IMR-90 (cell line): ENCODE measurements around the gene MMP25. TPM values are rescaled to one million over a fixed set of nuclear protein-coding genes. Genes with fewer than 3 reads are reported as not detected.

Experiments
- ATAC-seq: fragments of 200-7000 bp; cut with Tn5 transposase; 2 replicates; pipeline ENCODE4 v1.9.1; 2020; ENCODE audit warnings: low read depth, mild to moderate bottlenecking, moderate library complexity
- BruUV-seq: library from RNA; stranded (reverse); fragments of 400-500 nt; replicated peaks from 2 replicates; lab custom pipeline; 2021; lab: Mats Ljungman, UMichigan
- CTCF ChIA-PET: fragments of 300-600 bp; formaldehyde crosslinking; extraction: SDS; loops from one replicate; lab custom pipeline; 2021; ENCODE audit warnings: antibody characterized with exemption; lab: Yijun Ruan, JAX
- POLR2A ChIA-PET: fragments of 300-600 bp; sonication (Branson Sonifier 250); formaldehyde crosslinking; loops from one replicate; lab custom pipeline; 2022; ENCODE audit warnings: antibody characterized with exemption; ENCODE audit not compliant: unreplicated experiment; lab: Charles Lee
- DNase-seq: peaks from one replicate; pipeline ENCODE4 v3.0.0; 2013
- H2AFZ ChIP-seq: replicated peaks from 2 replicates; pipeline ENCODE3; 2013; ENCODE audit warnings: low read length, mild to moderate bottlenecking; ENCODE audit not compliant: poor library complexity
- H2AK5ac ChIP-seq: 2 replicates; pipeline ENCODE4 v1.6.1; 2013; ENCODE audit warnings: low read depth, low read length, inconsistent platforms
- H2AK9ac ChIP-seq: replicated peaks from 2 replicates; pipeline ENCODE3; 2013; ENCODE audit warnings: mild to moderate bottlenecking, low read depth, low read length, moderate library complexity; ENCODE audit not compliant: poor library complexity
- H2BK120ac ChIP-seq: 2 replicates; pipeline ENCODE4 v1.6.1; 2013; ENCODE audit warnings: low read depth, low read length, inconsistent platforms
- H2BK15ac ChIP-seq: 3 replicates; pipeline ENCODE4 v1.6.1; 2013; ENCODE audit warnings: low read depth, low read length, inconsistent platforms
- H2BK20ac ChIP-seq: 2 replicates; pipeline ENCODE4 v1.6.1; 2013; ENCODE audit warnings: low read depth, mild to moderate bottlenecking, inconsistent platforms, low read length, moderate library complexity
- H2BK5ac ChIP-seq: 2 replicates; pipeline ENCODE4 v1.6.1; 2013; ENCODE audit warnings: mild to moderate bottlenecking, low read depth, low read length, inconsistent platforms; ENCODE audit not compliant: poor library complexity, severe bottlenecking
- H3K14ac ChIP-seq: replicated peaks from 2 replicates; pipeline ENCODE4 v1.6.1; 2013; ENCODE audit warnings: low read depth, low read length, inconsistent platforms
- H3K18ac ChIP-seq: 2 replicates; pipeline ENCODE4 v1.6.1; 2013; ENCODE audit warnings: low read depth, low read length, control low read depth
- H3K23ac ChIP-seq: 2 replicates; pipeline ENCODE4 v1.6.1; 2013; ENCODE audit warnings: low read depth, low read length, inconsistent platforms
- H3K27ac ChIP-seq: 2 replicates; pipeline ENCODE4 v1.5.1; 2013; ENCODE audit warnings: mild to moderate bottlenecking, control low read depth, low read length; ENCODE audit not compliant: insufficient read depth
- H3K27me3 ChIP-seq: 2 replicates; pipeline ENCODE4 v1.6.1; 2013; ENCODE audit warnings: low read length; ENCODE audit not compliant: control insufficient read depth, insufficient read depth
- H3K36me3 ChIP-seq: 2 replicates; pipeline ENCODE4 v1.6.1; 2013; ENCODE audit warnings: low read length, mixed read lengths; ENCODE audit not compliant: control insufficient read depth, insufficient read depth
- H3K4ac ChIP-seq: 2 replicates; pipeline ENCODE4 v1.6.1; 2013; ENCODE audit warnings: low read depth, low read length, inconsistent platforms
- H3K4me1 ChIP-seq: 2 replicates; pipeline ENCODE4 v1.6.1; 2013; ENCODE audit warnings: low read length, mixed read lengths; ENCODE audit not compliant: control insufficient read depth, insufficient read depth
- H3K4me2 ChIP-seq: 2 replicates; pipeline ENCODE4 v1.6.1; 2013; ENCODE audit warnings: low read depth, mild to moderate bottlenecking, control low read depth, low read length, moderate library complexity
- H3K4me3 ChIP-seq: 2 replicates; pipeline ENCODE4 v1.5.1; 2013; ENCODE audit warnings: low read depth, mild to moderate bottlenecking, control low read depth, low read length, moderate library complexity; ENCODE audit not compliant: insufficient read depth
- H3K56ac ChIP-seq: 2 replicates; pipeline ENCODE4 v1.6.1; 2013; ENCODE audit warnings: low read length, inconsistent platforms; ENCODE audit not compliant: insufficient read depth; ENCODE audit errors: extremely low read depth
- H3K79me1 ChIP-seq, 2 experiments: 2 replicates each; pipeline ENCODE4 v1.6.1; 2013; ENCODE audit warnings: low read length in 2 of 2, inconsistent platforms in 1 of 2, low read depth in 1 of 2
- H3K9ac ChIP-seq: 2 replicates; pipeline ENCODE4 v1.6.1; 2013; ENCODE audit warnings: low read depth, low read length, control low read depth
- H3K9me1 ChIP-seq: 2 replicates; pipeline ENCODE4 v1.6.1; 2013; ENCODE audit warnings: low read length, inconsistent platforms; ENCODE audit not compliant: insufficient read depth
- H3K9me3 ChIP-seq: 2 replicates; pipeline ENCODE4 v1.6.1; 2013; ENCODE audit warnings: low read length; ENCODE audit not compliant: control insufficient read depth, insufficient read depth
- H4K20me1 ChIP-seq: 2 replicates; pipeline ENCODE4 v1.6.1; 2013; ENCODE audit warnings: low read length, inconsistent platforms; ENCODE audit not compliant: insufficient read depth
- H4K5ac ChIP-seq: 2 replicates; pipeline ENCODE4 v1.6.1; 2013; ENCODE audit warnings: mild to moderate bottlenecking, low read depth, low read length, control low read depth
- H4K8ac ChIP-seq, 2 experiments: 2 replicates each; pipeline ENCODE4 v1.6.1; 2013; ENCODE audit warnings: low read depth in 2 of 2, low read length in 2 of 2, control low read depth in 1 of 2, inconsistent platforms in 1 of 2
- H4K91ac ChIP-seq: 2 replicates; pipeline ENCODE4 v1.6.1; 2013; ENCODE audit warnings: low read depth, low read length, inconsistent platforms; ENCODE audit not compliant: insufficient read depth
- BHLHE40 ChIP-seq: fragments of 150-350 bp; IDR thresholded peaks from 2 replicates; pipeline ENCODE4 v1.6.1; 2016; ENCODE audit warnings: mild to moderate bottlenecking, low read depth, low read length
- CEBPB ChIP-seq: IDR thresholded peaks from 2 replicates; pipeline ENCODE4 v1.6.1; 2012; ENCODE audit warnings: low read depth, low read length, improper control_type of control experiment
- CHD1 ChIP-seq: IDR thresholded peaks from 2 replicates; pipeline ENCODE4 v1.6.1; 2012; ENCODE audit warnings: low read depth, low read length, improper control_type of control experiment
- FOS ChIP-seq: fragments of 150-350 bp; IDR thresholded peaks from 2 replicates; pipeline ENCODE4 v1.6.1; 2016; ENCODE audit warnings: low read depth, low read length
- MAFK ChIP-seq: IDR thresholded peaks from 2 replicates; pipeline ENCODE4 v1.6.1; 2012; ENCODE audit warnings: low read depth, low read length, improper control_type of control experiment
- MAZ ChIP-seq: IDR thresholded peaks from 2 replicates; pipeline ENCODE4 v1.6.1; 2012; ENCODE audit warnings: low read depth, mild to moderate bottlenecking, low read length, improper control_type of control experiment, moderate library complexity, borderline replicate concordance
- MXI1 ChIP-seq: IDR thresholded peaks from 2 replicates; pipeline ENCODE4 v1.6.1; 2012; ENCODE audit warnings: low read depth, mild to moderate bottlenecking, low read length, moderate library complexity, borderline replicate concordance
- NFE2L2 ChIP-seq: fragments of 150-350 bp; IDR thresholded peaks from 2 replicates; pipeline ENCODE4 v1.6.1; 2016; ENCODE audit warnings: low read depth, mild to moderate bottlenecking, low read length
- POLR2A ChIP-seq: IDR thresholded peaks from 2 replicates; pipeline ENCODE4 v1.6.1; 2012; ENCODE audit warnings: mild to moderate bottlenecking, low read depth, low read length
- RAD21 ChIP-seq: IDR thresholded peaks from 2 replicates; pipeline ENCODE4 v1.6.1; 2012; ENCODE audit warnings: low read length, improper control_type of control experiment
- RCOR1 ChIP-seq: IDR thresholded peaks from 2 replicates; pipeline ENCODE4 v1.6.1; 2012; ENCODE audit warnings: mild to moderate bottlenecking, low read length, improper control_type of control experiment; ENCODE audit not compliant: insufficient replicate concordance
- RFX5 ChIP-seq: IDR thresholded peaks from 2 replicates; pipeline ENCODE4 v1.8.0; 2012; ENCODE audit warnings: low read depth, mild to moderate bottlenecking, low read length, moderate library complexity
- SMC3 ChIP-seq: fragments of 150-350 bp; IDR thresholded peaks from 2 replicates; pipeline ENCODE4 v1.6.1; 2016; ENCODE audit warnings: low read depth, mild to moderate bottlenecking, antibody characterized with exemption, low read length, moderate library complexity
- USF2 ChIP-seq: fragments of 150-350 bp; IDR thresholded peaks from 2 replicates; pipeline ENCODE4 v1.6.1; 2017; ENCODE audit warnings: mild to moderate bottlenecking, antibody characterized with exemption, low read length, low read depth
- WGBS, 2 experiments: methylation state at CpG; one replicate each; pipeline versions ENCODE4 v1.1.5 to v1.1.7; 2013; ENCODE audit warnings: missing lambda C conversion rate in 2 of 2; ENCODE audit not compliant: insufficient read length in 1 of 2; ENCODE audit errors: extremely low coverage in 2 of 2; 5-methylcytosine and 5-hydroxymethylcytosine counted together
- dilution Hi-C: fragments of 300-500 bp; cut with HindIII; formaldehyde crosslinking; loops from one replicate; pipeline ENCODE4 v1.14.3; 2018; ENCODE audit warnings: low sequenced_read_pairs; ENCODE audit not compliant: unreplicated experiment
- in situ Hi-C: fragments of 300-500 bp; cut with MboI; formaldehyde crosslinking; loops from 3 replicates; pipeline ENCODE4 v1.14.3; 2019; ENCODE audit warnings: low sequenced_read_pairs, inconsistent platforms, mixed read lengths
- intact Hi-C: fragments of 100-400 bp; cut with micrococcal nuclease; formaldehyde crosslinking; loops from 2 replicates; pipeline ENCODE4 v1.10.0; 2022
- polyA plus RNA-seq, 3 experiments: library from polyadenylated mRNA; depleted of rRNA; stranded (reverse); fragments of >200 nt; gene quantifications; 2 replicates each; pipeline ENCODE4 v1.2.3, GENCODE V29; 2012; ENCODE audit warnings: low replicate concordance in 1 of 3
- total RNA-seq: library from RNA; depleted of rRNA; stranded (reverse); fragments of >200 nt; gene quantifications from 2 replicates; pipeline ENCODE4 v1.2.3, GENCODE V29; 2012
- TF ChIP-seq, protein P1 (sequence below): conservative IDR thresholded peaks from 2 replicates; pipeline ENCODE4 v1.5.1; 2012; ENCODE audit warnings: mild to moderate bottlenecking, low read depth, low read length, improper control_type of control experiment
- TF ChIP-seq, protein P2 (sequence below): fragments of 150-350 bp; IDR thresholded peaks from 2 replicates; pipeline ENCODE4 v1.6.1; 2016; ENCODE audit warnings: low read depth, mild to moderate bottlenecking, low read length, moderate library complexity, borderline replicate concordance

MMP25 gene
- total and polyA plus RNA-seq, 2 of the 4 experiments (the other 2 are of a cell fraction), result 0.07 TPM; not detected in 1

DNA sequence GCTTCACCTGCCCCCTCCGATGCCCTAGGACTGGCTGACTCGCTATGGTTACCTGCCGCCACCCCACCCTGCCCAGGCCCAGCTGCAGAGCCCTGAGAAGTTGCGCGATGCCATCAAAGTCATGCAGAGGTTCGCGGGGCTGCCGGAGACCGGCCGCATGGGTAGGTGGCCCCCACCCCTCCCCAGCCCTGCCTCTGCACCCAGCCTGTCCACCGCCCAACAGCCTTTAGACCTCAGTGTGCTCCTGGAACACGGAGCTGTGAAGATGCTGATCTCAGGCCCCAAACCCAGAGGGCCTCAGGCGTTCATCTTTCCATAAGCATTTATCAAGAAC is 993 bp downstream of the MMP25 start:
- Histone ChIP-seq H2AFZ (no peak overlapping the region), H3K9me1 (no peaks in the 10 kb centered on the region), H3K4me3 (no peak overlapping the region), H2BK120ac (no peak overlapping the region), H3K36me3 (no peaks in the 10 kb centered on the region), H2BK5ac (no peak overlapping the region), H3K14ac (no peak overlapping the region), H3K4me1 (no peaks in the 10 kb centered on the region; the same call in 1 of the 2 replicates), H3K23ac (no peak overlapping the region), H3K27me3 (peaks cover 67% of the 10 kb centered on the region), H4K5ac (no peak overlapping the region), H2BK20ac (no peak overlapping the region), H3K9ac (no peak overlapping the region), H3K56ac (no peak overlapping the region), H3K18ac (no peak overlapping the region), H3K4me2 (no peak overlapping the region), H3K4ac (no peak overlapping the region), H4K8ac (no peak overlapping the region), H4K20me1 (no peaks in the 10 kb centered on the region), H4K91ac (no peak overlapping the region), H3K27ac (no peak overlapping the region), H3K9me3 (no peaks in the 10 kb centered on the region; the same call in 1 of the 2 replicates), H2BK15ac (no peak overlapping the region), H2AK5ac (no peak overlapping the region), H3K79me1 (no peaks in the 10 kb centered on the region), H2AK9ac (no peak overlapping the region)
- intact Hi-C loops (no loop called here), dilution Hi-C loops (no loop called here), in situ Hi-C loops (no loop called here)
- CTCF ChIA-PET, result interaction anchor here (0.6 to 2.0 kb wide), 3 partner anchors 12 to 54 kb away, joined by 3 to 7 read pairs (median 4); no protein-coding TSS in a partner anchor
- DNase-seq (no peak), ATAC-seq (no peak)
- no TSS peak for BruUV-seq
- POLR2A ChIA-PET, result no interaction called here
- TF ChIP-seq RCOR1 (no peak), SMC3 (no peak), RFX5 (no peak), FOS (no peak), CEBPB (no peak), NFE2L2 (no peak), BHLHE40 (no peak), MAZ (no peak), MXI1 (no peak), POLR2A (no peak), MAFK (no peak), CHD1 (no peak), RAD21 (no peak), USF2 (no peak)
- TF ChIP-seq, protein P1, sequence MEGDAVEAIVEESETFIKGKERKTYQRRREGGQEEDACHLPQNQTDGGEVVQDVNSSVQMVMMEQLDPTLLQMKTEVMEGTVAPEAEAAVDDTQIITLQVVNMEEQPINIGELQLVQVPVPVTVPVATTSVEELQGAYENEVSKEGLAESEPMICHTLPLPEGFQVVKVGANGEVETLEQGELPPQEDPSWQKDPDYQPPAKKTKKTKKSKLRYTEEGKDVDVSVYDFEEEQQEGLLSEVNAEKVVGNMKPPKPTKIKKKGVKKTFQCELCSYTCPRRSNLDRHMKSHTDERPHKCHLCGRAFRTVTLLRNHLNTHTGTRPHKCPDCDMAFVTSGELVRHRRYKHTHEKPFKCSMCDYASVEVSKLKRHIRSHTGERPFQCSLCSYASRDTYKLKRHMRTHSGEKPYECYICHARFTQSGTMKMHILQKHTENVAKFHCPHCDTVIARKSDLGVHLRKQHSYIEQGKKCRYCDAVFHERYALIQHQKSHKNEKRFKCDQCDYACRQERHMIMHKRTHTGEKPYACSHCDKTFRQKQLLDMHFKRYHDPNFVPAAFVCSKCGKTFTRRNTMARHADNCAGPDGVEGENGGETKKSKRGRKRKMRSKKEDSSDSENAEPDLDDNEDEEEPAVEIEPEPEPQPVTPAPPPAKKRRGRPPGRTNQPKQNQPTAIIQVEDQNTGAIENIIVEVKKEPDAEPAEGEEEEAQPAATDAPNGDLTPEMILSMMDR, result no peak
- TF ChIP-seq, protein P2, sequence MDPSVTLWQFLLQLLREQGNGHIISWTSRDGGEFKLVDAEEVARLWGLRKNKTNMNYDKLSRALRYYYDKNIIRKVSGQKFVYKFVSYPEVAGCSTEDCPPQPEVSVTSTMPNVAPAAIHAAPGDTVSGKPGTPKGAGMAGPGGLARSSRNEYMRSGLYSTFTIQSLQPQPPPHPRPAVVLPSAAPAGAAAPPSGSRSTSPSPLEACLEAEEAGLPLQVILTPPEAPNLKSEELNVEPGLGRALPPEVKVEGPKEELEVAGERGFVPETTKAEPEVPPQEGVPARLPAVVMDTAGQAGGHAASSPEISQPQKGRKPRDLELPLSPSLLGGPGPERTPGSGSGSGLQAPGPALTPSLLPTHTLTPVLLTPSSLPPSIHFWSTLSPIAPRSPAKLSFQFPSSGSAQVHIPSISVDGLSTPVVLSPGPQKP, result no peak
- 10% methylated on average over 2 of the region's 13 CpGs; no CpG with 5 or more reads in 1 of the 2 experiments for WGBS, 2 experiments
